COR-L47 (cell line): ENCODE results near the gene SPP2.

ENCODE experiments used
- DNase-seq: peaks from one replicate; lab custom pipeline; 2025; lab: John Stamatoyannopoulos, UW

The SPP2 gene

GRCh38 chr2:234050455-234051135, at the start of gene SPP2:
TSS of gene SPP2 (plus strand) at chr2:234050702. CDS start at chr2:234050787, 85 bp downstream.
- no peak for DNase-seq

- no peak for DNase-seq
These were observed 48.9 kb upstream of the SPP2 start for GRCh38 chr2:234001380-234002160.

- no peak for DNase-seq
These were observed 48.2 kb upstream of the SPP2 start for GRCh38 chr2:234002281-234002680.

- DNase-seq, result no peak
These were observed 46.4 kb upstream of the SPP2 start for GRCh38 chr2:234003972-234004617.

GRCh38 chr2:234005126-234005525, 45.4 kb upstream of the SPP2 start:
- DNase-seq, result no peak

GRCh38 chr2:234006501-234006900, 44.0 kb upstream of the SPP2 start:
- no peak for DNase-seq

GRCh38 chr2:234014427-234014826, 36.1 kb upstream of the SPP2 start:
- DNase-seq, result no peak

- DNase-seq, result no peak
These were observed 34.6 kb upstream of the SPP2 start for GRCh38 chr2:234015861-234016260.

GRCh38 chr2:234019896-234020295, 30.6 kb upstream of the SPP2 start:
- no peak for DNase-seq

GRCh38 chr2:234020332-234020731, 30.2 kb upstream of the SPP2 start:
- no peak for DNase-seq

- DNase-seq, result no peak
These were observed 28.1 kb upstream of the SPP2 start for GRCh38 chr2:234022424-234022823.

- DNase-seq, result no peak
These were observed 26.2 kb upstream of the SPP2 start for GRCh38 chr2:234024304-234024703.

GRCh38 chr2:234025466-234025865, 25.0 kb upstream of the SPP2 start:
- DNase-seq, result no peak

GRCh38 chr2:234025891-234026401, 24.6 kb upstream of the SPP2 start:
- no peak for DNase-seq

- no peak for DNase-seq
These were observed 23.7 kb upstream of the SPP2 start for GRCh38 chr2:234026693-234027254.

GRCh38 chr2:234027641-234028040, 22.9 kb upstream of the SPP2 start:
- no peak for DNase-seq

- no peak for DNase-seq
These were observed 21.3 kb upstream of the SPP2 start for GRCh38 chr2:234029150-234029733.

GRCh38 chr2:234031207-234031606, 19.3 kb upstream of the SPP2 start:
- DNase-seq, result no peak

- no peak for DNase-seq
These were observed 18.1 kb upstream of the SPP2 start for GRCh38 chr2:234032279-234032856.

GRCh38 chr2:234033174-234033573, 17.3 kb upstream of the SPP2 start:
- DNase-seq, result no peak

GRCh38 chr2:234033885-234034284, 16.6 kb upstream of the SPP2 start:
- no peak for DNase-seq
